SK-N-SH treated with all-trans-retinoic acid at 6 μM for 48 hours (cell line): Measurements from ENCODE around the gene DPEP2.

Experiments used
- ARNTL ChIP-seq: fragments of 450-650 bp; formaldehyde crosslinking; IDR thresholded peaks from 2 replicates; pipeline ENCODE4 v1.5.0; 2020; ENCODE audit warnings: low read depth, mild to moderate bottlenecking, moderate library complexity, borderline replicate concordance
- BACH2 ChIP-seq: fragments of 250-450 bp; sonication (Bioruptor Pico); IDR thresholded peaks from 2 replicates; pipeline ENCODE4 v1.9.0; 2021; ENCODE audit warnings: mild to moderate bottlenecking, borderline replicate concordance
- ISL1 ChIP-seq: fragments of 250-450 bp; sonication (Bioruptor Pico); IDR thresholded peaks from 2 replicates; pipeline ENCODE4 v2.1.2; 2022; ENCODE audit warnings: mild to moderate bottlenecking, moderate library complexity
- PPARA ChIP-seq: fragments of 250-450 bp; sonication (Bioruptor Pico); IDR thresholded peaks from 2 replicates; pipeline ENCODE4 v1.5.0; 2020; ENCODE audit warnings: mild to moderate bottlenecking, borderline replicate concordance
- RARB ChIP-seq: fragments of 250-450 bp; sonication (Bioruptor Pico); IDR thresholded peaks from 2 replicates; pipeline ENCODE4 v1.8.0; 2021; ENCODE audit warnings: mild to moderate bottlenecking, moderate library complexity
- SNAI2 ChIP-seq: fragments of 250-450 bp; sonication (Bioruptor Pico); IDR thresholded peaks from 2 replicates; pipeline ENCODE4 v1.5.0; 2020; ENCODE audit warnings: mild to moderate bottlenecking, moderate library complexity
- ZFP3 ChIP-seq: fragments of 250-450 bp; sonication (Bioruptor Pico); IDR thresholded peaks from 2 replicates; pipeline ENCODE4 v1.5.0; 2020; ENCODE audit warnings: mild to moderate bottlenecking, moderate library complexity
- ZFP30 ChIP-seq: fragments of 450-650 bp; formaldehyde crosslinking; IDR thresholded peaks from 2 replicates; pipeline ENCODE4 v1.5.0; 2022; ENCODE audit warnings: mild to moderate bottlenecking, moderate library complexity
- ZNF70 ChIP-seq: fragments of 450-650 bp; formaldehyde crosslinking; IDR thresholded peaks from 2 replicates; pipeline ENCODE4 v1.5.0; 2020; ENCODE audit warnings: mild to moderate bottlenecking, moderate library complexity
- ZNF8 ChIP-seq: fragments of 450-650 bp; formaldehyde crosslinking; IDR thresholded peaks from 2 replicates; pipeline ENCODE4 v1.5.0; 2020; ENCODE audit warnings: mild to moderate bottlenecking, moderate library complexity
- TF ChIP-seq, protein P1 (sequence below): fragments of 250-450 bp; sonication (Bioruptor Pico); IDR thresholded peaks from 2 replicates; pipeline ENCODE4 v1.8.0; 2020; ENCODE audit warnings: mild to moderate bottlenecking, moderate library complexity, borderline replicate concordance
- TF ChIP-seq, protein P2 (sequence below): fragments of 250-450 bp; sonication (Bioruptor Pico); IDR thresholded peaks from 2 replicates; pipeline ENCODE4 v1.8.0; 2021; ENCODE audit warnings: low read depth, mild to moderate bottlenecking, moderate library complexity, borderline replicate concordance
- TF ChIP-seq, protein P3 (sequence below): fragments of 250-450 bp; sonication (Bioruptor Pico); IDR thresholded peaks from 2 replicates; pipeline ENCODE4 v1.5.0; 2020; ENCODE audit warnings: mild to moderate bottlenecking, moderate library complexity
- TF ChIP-seq, protein P4 (sequence below): fragments of 250-450 bp; sonication (Bioruptor Pico); IDR thresholded peaks from 2 replicates; pipeline ENCODE4 v1.5.1; 2020; ENCODE audit warnings: low read depth, mild to moderate bottlenecking, moderate library complexity

DNA sequence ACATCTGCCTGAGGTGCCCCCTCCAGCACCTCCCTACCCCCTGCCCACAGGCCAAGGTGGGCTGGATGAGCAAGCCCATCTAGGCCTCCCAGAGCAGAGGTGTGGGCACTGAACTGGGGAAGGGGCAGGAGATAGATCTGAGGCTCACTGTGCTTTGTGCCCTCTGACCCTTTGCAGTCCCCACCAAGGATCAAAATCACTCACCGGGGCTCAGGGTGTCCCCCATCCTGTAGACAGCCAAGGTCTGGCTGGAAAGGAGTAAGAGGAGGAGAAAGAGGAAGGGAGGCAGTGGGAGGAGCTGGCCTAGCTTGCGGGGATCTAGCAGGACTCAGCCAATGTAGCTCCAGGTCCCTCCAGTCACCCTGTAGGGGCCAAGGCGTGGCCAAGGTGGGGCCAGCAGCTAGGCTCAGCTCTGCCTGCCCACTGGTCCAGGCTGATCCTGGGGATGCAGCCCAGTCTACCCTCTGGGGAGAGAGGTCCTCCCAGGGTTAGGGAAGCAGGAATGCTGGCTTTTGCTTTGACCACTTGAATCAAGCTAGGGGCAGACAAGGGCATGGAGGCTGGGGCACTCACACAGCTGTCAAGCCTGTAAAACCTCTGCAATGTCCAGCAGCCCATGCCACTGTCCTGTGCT lies 32.6 kb downstream of the DPEP2 start:
- TF ChIP-seq, protein P1, sequence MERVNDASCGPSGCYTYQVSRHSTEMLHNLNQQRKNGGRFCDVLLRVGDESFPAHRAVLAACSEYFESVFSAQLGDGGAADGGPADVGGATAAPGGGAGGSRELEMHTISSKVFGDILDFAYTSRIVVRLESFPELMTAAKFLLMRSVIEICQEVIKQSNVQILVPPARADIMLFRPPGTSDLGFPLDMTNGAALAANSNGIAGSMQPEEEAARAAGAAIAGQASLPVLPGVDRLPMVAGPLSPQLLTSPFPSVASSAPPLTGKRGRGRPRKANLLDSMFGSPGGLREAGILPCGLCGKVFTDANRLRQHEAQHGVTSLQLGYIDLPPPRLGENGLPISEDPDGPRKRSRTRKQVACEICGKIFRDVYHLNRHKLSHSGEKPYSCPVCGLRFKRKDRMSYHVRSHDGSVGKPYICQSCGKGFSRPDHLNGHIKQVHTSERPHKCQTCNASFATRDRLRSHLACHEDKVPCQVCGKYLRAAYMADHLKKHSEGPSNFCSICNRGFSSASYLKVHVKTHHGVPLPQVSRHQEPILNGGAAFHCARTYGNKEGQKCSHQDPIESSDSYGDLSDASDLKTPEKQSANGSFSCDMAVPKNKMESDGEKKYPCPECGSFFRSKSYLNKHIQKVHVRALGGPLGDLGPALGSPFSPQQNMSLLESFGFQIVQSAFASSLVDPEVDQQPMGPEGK (CRISPR knock-in tag), result no peak
- no peak for TF ChIP-seq ARNTL (CRISPR knock-in tag)
- no peak for TF ChIP-seq ISL1 (CRISPR knock-in tag)
- TF ChIP-seq ZFP30 (CRISPR knock-in tag), result no peak
- TF ChIP-seq, protein P2, sequence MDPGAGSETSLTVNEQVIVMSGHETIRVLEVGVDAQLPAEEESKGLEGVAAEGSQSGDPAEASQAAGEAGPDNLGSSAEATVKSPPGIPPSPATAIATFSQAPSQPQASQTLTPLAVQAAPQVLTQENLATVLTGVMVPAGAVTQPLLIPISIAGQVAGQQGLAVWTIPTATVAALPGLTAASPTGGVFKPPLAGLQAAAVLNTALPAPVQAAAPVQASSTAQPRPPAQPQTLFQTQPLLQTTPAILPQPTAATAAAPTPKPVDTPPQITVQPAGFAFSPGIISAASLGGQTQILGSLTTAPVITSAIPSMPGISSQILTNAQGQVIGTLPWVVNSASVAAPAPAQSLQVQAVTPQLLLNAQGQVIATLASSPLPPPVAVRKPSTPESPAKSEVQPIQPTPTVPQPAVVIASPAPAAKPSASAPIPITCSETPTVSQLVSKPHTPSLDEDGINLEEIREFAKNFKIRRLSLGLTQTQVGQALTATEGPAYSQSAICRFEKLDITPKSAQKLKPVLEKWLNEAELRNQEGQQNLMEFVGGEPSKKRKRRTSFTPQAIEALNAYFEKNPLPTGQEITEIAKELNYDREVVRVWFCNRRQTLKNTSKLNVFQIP (CRISPR knock-in tag), result no peak
- TF ChIP-seq ZFP3, result no peak
- TF ChIP-seq ZNF8 (CRISPR knock-in tag), result no peak
- TF ChIP-seq ZNF70, result no peak
- no peak for TF ChIP-seq BACH2 (CRISPR knock-in tag)
- no peak for TF ChIP-seq PPARA (CRISPR knock-in tag)
- TF ChIP-seq, protein P3, sequence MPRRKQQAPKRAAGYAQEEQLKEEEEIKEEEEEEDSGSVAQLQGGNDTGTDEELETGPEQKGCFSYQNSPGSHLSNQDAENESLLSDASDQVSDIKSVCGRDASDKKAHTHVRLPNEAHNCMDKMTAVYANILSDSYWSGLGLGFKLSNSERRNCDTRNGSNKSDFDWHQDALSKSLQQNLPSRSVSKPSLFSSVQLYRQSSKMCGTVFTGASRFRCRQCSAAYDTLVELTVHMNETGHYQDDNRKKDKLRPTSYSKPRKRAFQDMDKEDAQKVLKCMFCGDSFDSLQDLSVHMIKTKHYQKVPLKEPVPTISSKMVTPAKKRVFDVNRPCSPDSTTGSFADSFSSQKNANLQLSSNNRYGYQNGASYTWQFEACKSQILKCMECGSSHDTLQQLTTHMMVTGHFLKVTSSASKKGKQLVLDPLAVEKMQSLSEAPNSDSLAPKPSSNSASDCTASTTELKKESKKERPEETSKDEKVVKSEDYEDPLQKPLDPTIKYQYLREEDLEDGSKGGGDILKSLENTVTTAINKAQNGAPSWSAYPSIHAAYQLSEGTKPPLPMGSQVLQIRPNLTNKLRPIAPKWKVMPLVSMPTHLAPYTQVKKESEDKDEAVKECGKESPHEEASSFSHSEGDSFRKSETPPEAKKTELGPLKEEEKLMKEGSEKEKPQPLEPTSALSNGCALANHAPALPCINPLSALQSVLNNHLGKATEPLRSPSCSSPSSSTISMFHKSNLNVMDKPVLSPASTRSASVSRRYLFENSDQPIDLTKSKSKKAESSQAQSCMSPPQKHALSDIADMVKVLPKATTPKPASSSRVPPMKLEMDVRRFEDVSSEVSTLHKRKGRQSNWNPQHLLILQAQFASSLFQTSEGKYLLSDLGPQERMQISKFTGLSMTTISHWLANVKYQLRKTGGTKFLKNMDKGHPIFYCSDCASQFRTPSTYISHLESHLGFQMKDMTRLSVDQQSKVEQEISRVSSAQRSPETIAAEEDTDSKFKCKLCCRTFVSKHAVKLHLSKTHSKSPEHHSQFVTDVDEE (CRISPR knock-in tag), result no peak
- no peak for TF ChIP-seq SNAI2 (CRISPR knock-in tag)
- TF ChIP-seq, protein P4, sequence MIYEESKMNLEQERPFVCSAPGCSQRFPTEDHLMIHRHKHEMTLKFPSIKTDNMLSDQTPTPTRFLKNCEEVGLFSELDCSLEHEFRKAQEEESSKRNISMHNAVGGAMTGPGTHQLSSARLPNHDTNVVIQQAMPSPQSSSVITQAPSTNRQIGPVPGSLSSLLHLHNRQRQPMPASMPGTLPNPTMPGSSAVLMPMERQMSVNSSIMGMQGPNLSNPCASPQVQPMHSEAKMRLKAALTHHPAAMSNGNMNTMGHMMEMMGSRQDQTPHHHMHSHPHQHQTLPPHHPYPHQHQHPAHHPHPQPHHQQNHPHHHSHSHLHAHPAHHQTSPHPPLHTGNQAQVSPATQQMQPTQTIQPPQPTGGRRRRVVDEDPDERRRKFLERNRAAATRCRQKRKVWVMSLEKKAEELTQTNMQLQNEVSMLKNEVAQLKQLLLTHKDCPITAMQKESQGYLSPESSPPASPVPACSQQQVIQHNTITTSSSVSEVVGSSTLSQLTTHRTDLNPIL (CRISPR knock-in tag), result no peak
- no peak for TF ChIP-seq RARB (CRISPR knock-in tag)
